D341Med (cell line): ENCODE data around the gene LDHA.

Experiments used
- DNase-seq: peaks from one replicate; pipeline ENCODE4 v3.0.0; 2012; ENCODE audit warnings: low spot score

LDHA gene

GRCh38 chr11:18394275-18394927 is at the start of gene LDHA:
TSS of gene LDHA (plus strand) at chr11:18394563. CDS start at chr11:18396843, 2,280 bp downstream.
- peak; percentile 97 for DNase-seq

- DNase-seq: no peak
Measured at GRCh38 chr11:18347471-18348125, 46.8 kb upstream of the LDHA start.

GRCh38 chr11:18352581-18352980 is 41.8 kb upstream of the LDHA start:
- no peak for DNase-seq

- no peak for DNase-seq
Measured at GRCh38 chr11:18358646-18359045, 35.7 kb upstream of the LDHA start.

- no peak for DNase-seq
Measured at GRCh38 chr11:18361154-18361553, 33.2 kb upstream of the LDHA start.

GRCh38 chr11:18364495-18365073 is 29.8 kb upstream of the LDHA start:
- no peak for DNase-seq

GRCh38 chr11:18365741-18366140 is 28.6 kb upstream of the LDHA start:
- DNase-seq: no peak

- no peak for DNase-seq
Measured at GRCh38 chr11:18366286-18366685, 28.1 kb upstream of the LDHA start.

- no peak for DNase-seq
Measured at GRCh38 chr11:18367431-18367830, 26.9 kb upstream of the LDHA start.

- no peak for DNase-seq
Measured at GRCh38 chr11:18368221-18368620, 26.1 kb upstream of the LDHA start.

- DNase-seq: no peak
Measured at GRCh38 chr11:18369398-18369797, 25.0 kb upstream of the LDHA start.

- DNase-seq: no peak
Measured at GRCh38 chr11:18371279-18371678, 23.1 kb upstream of the LDHA start.

- DNase-seq: no peak
Measured at GRCh38 chr11:18372201-18372600, 22.2 kb upstream of the LDHA start.

GRCh38 chr11:18374956-18375355 is 19.4 kb upstream of the LDHA start:
- no peak for DNase-seq

GRCh38 chr11:18375941-18376340 is 18.4 kb upstream of the LDHA start:
- no peak for DNase-seq

- no peak for DNase-seq
Measured at GRCh38 chr11:18379201-18379600, 15.2 kb upstream of the LDHA start.

GRCh38 chr11:18383388-18384156 is 10.8 kb upstream of the LDHA start:
- no peak for DNase-seq

GRCh38 chr11:18384157-18384641 is 10.2 kb upstream of the LDHA start:
- no peak for DNase-seq

GRCh38 chr11:18390088-18390487 is 4.3 kb upstream of the LDHA start:
- no peak for DNase-seq

- no peak for DNase-seq
Measured at GRCh38 chr11:18392434-18393321, 1.7 kb upstream of the LDHA start.

- no peak for DNase-seq
Measured at GRCh38 chr11:18393581-18394274, 635 bp upstream of the LDHA start.
